Neuronal stem cell (in vitro differentiated cells): ENCODE results near the gene SAMD10. TPM values are rescaled to one million over a fixed set of nuclear protein-coding genes. Genes with fewer than 3 reads are reported as not detected.

ENCODE experiments used
- DNase-seq: peaks from one replicate; pipeline ENCODE4 v3.0.0-alpha.2; 2013; ENCODE audit warnings: low spot score
- H2AFZ ChIP-seq: one replicate; pipeline ENCODE4 v1.6.1; 2013; ENCODE audit warnings: mild to moderate bottlenecking, low read length, inconsistent platforms
- H2AK5ac ChIP-seq: 2 replicates; pipeline ENCODE4 v1.6.1; 2013; ENCODE audit warnings: low read depth, mild to moderate bottlenecking, inconsistent platforms, low read length, moderate library complexity, mixed read lengths
- H2BK120ac ChIP-seq: 2 replicates; pipeline ENCODE4 v1.6.1; 2013; ENCODE audit warnings: low read depth, mild to moderate bottlenecking, inconsistent platforms, low read length, moderate library complexity, mixed read lengths
- H2BK12ac ChIP-seq: one replicate; pipeline ENCODE4 v1.6.1; 2013; ENCODE audit warnings: low read length, inconsistent platforms
- H2BK15ac ChIP-seq: 2 replicates; pipeline ENCODE4 v1.6.1; 2013; ENCODE audit warnings: mild to moderate bottlenecking, low read length, inconsistent platforms, mixed read lengths
- H2BK5ac ChIP-seq: one replicate; pipeline ENCODE4 v1.6.1; 2013; ENCODE audit warnings: inconsistent platforms, mild to moderate bottlenecking, low read length, moderate library complexity
- H3K14ac ChIP-seq: one replicate; pipeline ENCODE4 v1.6.1; 2013; ENCODE audit warnings: low read length, inconsistent platforms
- H3K18ac ChIP-seq: 2 replicates; pipeline ENCODE4 v1.6.1; 2013; ENCODE audit warnings: low read length, inconsistent platforms
- H3K23ac ChIP-seq: 2 replicates; pipeline ENCODE4 v1.6.1; 2013; ENCODE audit warnings: low read depth, mild to moderate bottlenecking, mixed read lengths, low read length, inconsistent platforms; ENCODE audit not compliant: poor library complexity
- H3K27ac ChIP-seq: replicated peaks from 3 replicates; pipeline ENCODE4 v1.5.1; 2013; ENCODE audit warnings: low read length, inconsistent platforms
- H3K27me3 ChIP-seq, 3 experiments: 2 replicates each; pipeline ENCODE4 v1.6.1; 2013; ENCODE audit warnings: low read length in 3 of 3, mild to moderate bottlenecking in 2 of 3, inconsistent platforms in 1 of 3, low read depth in 1 of 3, mixed read lengths in 1 of 3, moderate library complexity in 1 of 3; ENCODE audit not compliant: control insufficient read depth in 3 of 3, insufficient read depth in 3 of 3
- H3K36me3 ChIP-seq, 2 donors: replicated peaks in 1 of 2; 2 replicates each; pipeline ENCODE4 v1.6.1; 2013; ENCODE audit warnings: low read length in 2 of 2; ENCODE audit not compliant: control insufficient read depth in 2 of 2, insufficient read depth in 2 of 2
- H3K4ac ChIP-seq: 2 replicates; pipeline ENCODE4 v1.6.1; 2013; ENCODE audit warnings: inconsistent platforms, mild to moderate bottlenecking, low read length, moderate library complexity
- H3K4me1 ChIP-seq, 2 donors: 1 replicate in 1 of 2; 2 replicates in 1 of 2; pipeline ENCODE4 v1.6.1; 2013; ENCODE audit warnings: low read length in 2 of 2, low read depth in 1 of 2; ENCODE audit not compliant: control insufficient read depth in 2 of 2, insufficient read depth in 1 of 2
- H3K4me2 ChIP-seq: one replicate; pipeline ENCODE4 v1.6.1; 2013; ENCODE audit warnings: mild to moderate bottlenecking, low read length, inconsistent platforms; ENCODE audit not compliant: insufficient read depth, poor library complexity, severe bottlenecking
- H3K4me3 ChIP-seq, 2 donors: 2 replicates each; pipeline ENCODE4 v1.5.1; 2013; ENCODE audit warnings: low read length in 2 of 2, mild to moderate bottlenecking in 2 of 2, inconsistent platforms in 1 of 2, moderate library complexity in 1 of 2
- H3K79me1 ChIP-seq: one replicate; pipeline ENCODE4 v1.6.1; 2013; ENCODE audit warnings: low read depth, mild to moderate bottlenecking, inconsistent platforms, low read length, moderate library complexity
- H3K9ac ChIP-seq: one replicate; pipeline ENCODE4 v1.6.1; 2013; ENCODE audit warnings: mild to moderate bottlenecking, low read depth, low read length, inconsistent platforms; ENCODE audit not compliant: poor library complexity
- H3K9me3 ChIP-seq, 2 donors: replicated peaks in 1 of 2; 2 replicates each; pipeline versions ENCODE3 to v1.6.1; 2013; ENCODE audit warnings: low read length in 2 of 2, mild to moderate bottlenecking in 2 of 2, inconsistent platforms in 1 of 2, low read depth in 1 of 2, mixed read lengths in 1 of 2, moderate library complexity in 1 of 2; ENCODE audit not compliant: control insufficient read depth in 2 of 2, insufficient read depth in 1 of 2
- H4K8ac ChIP-seq: one replicate; pipeline ENCODE4 v1.6.1; 2013; ENCODE audit warnings: low read depth, mild to moderate bottlenecking, inconsistent platforms, low read length, moderate library complexity
- H4K91ac ChIP-seq: one replicate; pipeline ENCODE4 v1.6.1; 2013; ENCODE audit warnings: low read length, low read depth, mild to moderate bottlenecking, inconsistent platforms; ENCODE audit not compliant: poor library complexity
- WGBS, 2 donors: extraction: QIAGEN DNeasy Blood & Tissue Kit; methylation state at CpG; one replicate each; pipeline ENCODE4 v1.1.7; 2013; ENCODE audit warnings: missing lambda C conversion rate in 2 of 2, mixed read lengths in 1 of 2; ENCODE audit not compliant: insufficient read length in 2 of 2, insufficient replicate concordance in 1 of 2; ENCODE audit errors: extremely low coverage in 2 of 2; 5-methylcytosine and 5-hydroxymethylcytosine counted together
- small RNA-seq: library from polyadenylated mRNA; stranded (forward); fragments of <200 nt; extraction: miRNeasy Mini kit (QIAGEN cat#:217004); gene quantifications from one replicate; pipeline ENCODE3, GENCODE V24; 2013; ENCODE audit not compliant: insufficient read depth

SAMD10 gene

DNA sequence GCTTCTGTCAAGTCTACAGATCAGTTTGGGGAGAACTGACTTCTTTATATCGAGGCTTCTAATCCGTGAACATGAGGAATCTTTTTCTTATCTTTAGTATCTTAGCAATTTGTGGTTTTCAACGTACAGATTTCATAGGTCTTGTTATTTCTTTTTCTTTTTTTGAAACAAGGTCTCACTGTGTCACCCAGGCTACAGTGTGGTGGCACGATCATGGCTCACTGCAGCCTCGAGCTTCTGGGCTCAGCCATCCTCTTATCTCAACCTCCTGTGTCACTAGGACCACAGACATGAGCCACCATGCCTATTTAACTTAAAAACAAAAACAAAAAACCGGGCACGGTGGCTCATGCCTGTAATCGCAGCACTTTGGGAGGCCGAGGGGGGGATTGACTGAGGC lies 55.2 kb downstream of the SAMD10 start:
- DNase-seq: no peak
- no peaks in the 10 kb centered on the region for H3K9me3 ChIP-seq
- H2BK120ac ChIP-seq: no peak overlapping the region
- H4K8ac ChIP-seq: no peak overlapping the region
- H3K4ac ChIP-seq: no peak overlapping the region
- no CpG with 5 or more reads among the region's 9 CpGs for WGBS, 2 donors
- peaks cover 12 to 49% of the 10 kb centered on the region in 2 donors for H3K36me3 ChIP-seq
- H3K23ac ChIP-seq: no peak overlapping the region
- no peak overlapping the region for H3K4me3 ChIP-seq
- H4K91ac ChIP-seq: no peak overlapping the region
- H2AK5ac ChIP-seq: no peak overlapping the region
- no peak overlapping the region for H2BK15ac ChIP-seq
- no peak overlapping the region for H3K18ac ChIP-seq
- H2BK12ac ChIP-seq: no peak overlapping the region
- H3K9ac ChIP-seq: no peak overlapping the region
- H3K4me2 ChIP-seq: no peak overlapping the region
- H3K27ac ChIP-seq: no peak overlapping the region
- no peaks in the 10 kb centered on the region for H3K4me1 ChIP-seq
- no peak overlapping the region for H2AFZ ChIP-seq
- H3K27me3 ChIP-seq: no peaks in the 10 kb centered on the region
- no peak overlapping the region for H3K14ac ChIP-seq
- H2BK5ac ChIP-seq: no peak overlapping the region
- H3K79me1 ChIP-seq: peaks cover 7% of the 10 kb centered on the region

Small RNA genes lying within 50 kb of the gene (small RNA-seq; reads per million reads assigned to genes)
- gene MIR647: not detected
